ENCODE data around the gene FXYD3. TPM values are rescaled to one million over a fixed set of nuclear protein-coding genes. Genes with fewer than 3 reads are reported as not detected.

Gene FXYD3
- total and polyA plus RNA-seq, 4 donors = 0.32 to 0.45 TPM; not detected in 2

DNA sequence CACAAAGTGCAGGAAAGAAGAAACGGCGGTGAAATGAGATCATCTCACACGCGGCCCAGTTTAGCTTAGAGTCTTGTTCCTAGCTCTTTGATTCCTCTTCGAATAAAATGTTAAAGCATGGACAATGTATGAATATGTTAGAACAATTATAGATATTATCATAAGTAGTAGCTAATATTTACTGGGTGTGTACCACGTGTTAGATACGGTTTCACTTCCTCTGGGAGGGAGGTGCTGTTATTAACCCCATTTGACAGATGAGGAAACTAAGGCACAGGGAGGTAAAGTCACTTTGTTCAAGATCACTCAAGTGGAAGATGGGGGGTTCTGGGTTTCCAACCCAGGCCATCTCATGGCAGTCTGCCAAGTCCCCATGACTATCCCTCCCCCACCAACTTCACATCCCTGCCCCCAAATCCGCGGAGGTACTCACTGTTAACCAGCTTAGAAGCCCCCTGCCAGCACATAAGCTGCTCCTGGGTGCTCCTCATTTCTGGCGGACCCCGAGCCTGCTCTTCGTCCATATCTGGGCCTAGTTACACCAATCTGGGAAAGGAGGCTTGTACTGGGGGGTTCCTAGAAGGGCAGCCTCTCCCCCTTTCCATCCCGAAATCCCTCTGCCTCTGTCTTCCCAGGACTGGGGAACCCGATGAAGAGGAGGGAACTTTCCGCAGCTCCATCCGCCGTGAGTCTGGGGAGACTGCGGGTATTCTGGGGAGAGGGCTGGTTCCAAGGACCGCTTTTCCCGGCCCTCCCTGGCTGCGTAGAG is 26.4 kb downstream of the FXYD3 start:
- Histone ChIP-seq H3K4me1 (ENCODE audit: control insufficient read depth in 4 of 4, insufficient read depth in 4 of 4, low read length in 3 of 4) (peaks cover 7 to 37% (median 24%) of the 10 kb centered on the region in 4 donors), H3K4me3 (ENCODE audit: low read depth in 1 of 3, low read length in 3 of 3) (no peak overlapping the region), H3K9ac (ENCODE audit: low read depth in 1 of 2, low read length in 2 of 2) (no peak overlapping the region), H3K36me3 (ENCODE audit: control insufficient read depth in 4 of 4, insufficient read depth in 3 of 4, low read depth in 1 of 4, low read length in 3 of 4) (no peaks in the 10 kb centered on the region), H3K9me3 (ENCODE audit: control insufficient read depth in 4 of 4, low read length in 3 of 4) (no peaks in the 10 kb centered on the region), H3K27ac (ENCODE audit: low read depth in 1 of 2, low read length in 2 of 2) (no peak overlapping the region), H3K27me3 (ENCODE audit: control insufficient read depth in 4 of 4, insufficient read depth in 4 of 4, low read length in 3 of 4) (no peaks in the 10 kb centered on the region)
- no peak for TF ChIP-seq TAF1 (conservative IDR thresholded peaks at IDR 0.05)
- TF ChIP-seq REST (IDR thresholded peaks at IDR 0.05) = no peak
- TF ChIP-seq JUND (IDR thresholded peaks at IDR 0.05) = no peak
- WGBS = 58% methylated on average over 21 of the region's 21 CpGs
- no peak for DNase-seq (ENCODE audit: low spot score)

GRCh38 chr19:35142606-35143230 is 27.1 kb downstream of the FXYD3 start:
- peaks cover 5 to 31% (median 21%) of the 10 kb centered on the region in 4 donors for H3K4me1 ChIP-seq (ENCODE audit: control insufficient read depth in 4 of 4, insufficient read depth in 4 of 4, low read length in 3 of 4)
- no peak for TF ChIP-seq ZBTB33 (IDR thresholded peaks at IDR 0.05)
- TF ChIP-seq SP1 (IDR thresholded peaks at IDR 0.05) = no peak
- TF ChIP-seq, protein P1, sequence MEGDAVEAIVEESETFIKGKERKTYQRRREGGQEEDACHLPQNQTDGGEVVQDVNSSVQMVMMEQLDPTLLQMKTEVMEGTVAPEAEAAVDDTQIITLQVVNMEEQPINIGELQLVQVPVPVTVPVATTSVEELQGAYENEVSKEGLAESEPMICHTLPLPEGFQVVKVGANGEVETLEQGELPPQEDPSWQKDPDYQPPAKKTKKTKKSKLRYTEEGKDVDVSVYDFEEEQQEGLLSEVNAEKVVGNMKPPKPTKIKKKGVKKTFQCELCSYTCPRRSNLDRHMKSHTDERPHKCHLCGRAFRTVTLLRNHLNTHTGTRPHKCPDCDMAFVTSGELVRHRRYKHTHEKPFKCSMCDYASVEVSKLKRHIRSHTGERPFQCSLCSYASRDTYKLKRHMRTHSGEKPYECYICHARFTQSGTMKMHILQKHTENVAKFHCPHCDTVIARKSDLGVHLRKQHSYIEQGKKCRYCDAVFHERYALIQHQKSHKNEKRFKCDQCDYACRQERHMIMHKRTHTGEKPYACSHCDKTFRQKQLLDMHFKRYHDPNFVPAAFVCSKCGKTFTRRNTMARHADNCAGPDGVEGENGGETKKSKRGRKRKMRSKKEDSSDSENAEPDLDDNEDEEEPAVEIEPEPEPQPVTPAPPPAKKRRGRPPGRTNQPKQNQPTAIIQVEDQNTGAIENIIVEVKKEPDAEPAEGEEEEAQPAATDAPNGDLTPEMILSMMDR (IDR thresholded peaks at IDR 0.05; ENCODE audit: low read depth, low read length, missing input control) = peak; percentile 33
- TF ChIP-seq RAD21 (IDR thresholded peaks at IDR 0.05) = peak; percentile 5 to 52
- TF ChIP-seq MAX (IDR thresholded peaks at IDR 0.05) = no peak
- no peak for TF ChIP-seq FOXA1 (IDR thresholded peaks at IDR 0.05)
- no peak for TF ChIP-seq YY1 (IDR thresholded peaks at IDR 0.05)
- TF ChIP-seq JUND (IDR thresholded peaks at IDR 0.05) = no peak
- no peak for TF ChIP-seq HNF4G (IDR thresholded peaks at IDR 0.05)
- no peak for TF ChIP-seq FOXA2 (IDR thresholded peaks at IDR 0.05)
- TF ChIP-seq HNF4A (conservative IDR thresholded peaks at IDR 0.05) = no peak
- H3K9ac ChIP-seq (ENCODE audit: low read depth in 1 of 2, low read length in 2 of 2) = no peak overlapping the region
- no peaks in the 10 kb centered on the region for H3K9me3 ChIP-seq (ENCODE audit: control insufficient read depth in 4 of 4, low read length in 3 of 4)
- H3K36me3 ChIP-seq (ENCODE audit: control insufficient read depth in 4 of 4, insufficient read depth in 3 of 4, low read depth in 1 of 4, low read length in 3 of 4) = no peaks in the 10 kb centered on the region
- no peaks in the 10 kb centered on the region for H3K27me3 ChIP-seq (ENCODE audit: control insufficient read depth in 4 of 4, insufficient read depth in 4 of 4, low read length in 3 of 4)
- H3K27ac ChIP-seq (ENCODE audit: low read depth in 1 of 2, low read length in 2 of 2) = no peak overlapping the region
- WGBS = 42% methylated on average over 45 of the region's 46 CpGs
- peak; percentile 64 for DNase-seq (ENCODE audit: low spot score)
- H3K4me3 ChIP-seq (ENCODE audit: low read depth in 1 of 3, low read length in 3 of 3) = no peak overlapping the region

All from liver (tissue), 9 donors.